GM04504 (cell line): ENCODE data around the gene ZNF281.
A peak's percentile ranks its signal among the peaks of the same experiment; 100 is the strongest.

Experiments used
- DNase-seq: peaks from one replicate; pipeline ENCODE4 v3.0.0-alpha.2; 2012; ENCODE audit warnings: low read depth

ZNF281 gene

GRCh38 chr1:200386416-200386815 is 23.4 kb downstream of the ZNF281 start:
- DNase-seq = no peak

- no peak for DNase-seq
These were observed 24.9 kb downstream of the ZNF281 start for GRCh38 chr1:200384818-200385390.

GRCh38 chr1:200381256-200381984 is 28.4 kb downstream of the ZNF281 start:
- no peak for DNase-seq

GRCh38 chr1:200380589-200381021 is 29.2 kb downstream of the ZNF281 start:
- DNase-seq = no peak

- DNase-seq = no peak
These were observed 29.8 kb downstream of the ZNF281 start for GRCh38 chr1:200379940-200380588.

- DNase-seq = peak; percentile 95
These were observed 30.4 kb downstream of the ZNF281 start for GRCh38 chr1:200379432-200379757.

GRCh38 chr1:200378096-200378495 is 31.7 kb downstream of the ZNF281 start:
- DNase-seq = no peak

GRCh38 chr1:200376528-200376927 is 33.3 kb downstream of the ZNF281 start:
- DNase-seq = no peak

- DNase-seq = no peak
These were observed 35.1 kb downstream of the ZNF281 start for GRCh38 chr1:200374569-200375295.

- no peak for DNase-seq
These were observed 36.0 kb downstream of the ZNF281 start for GRCh38 chr1:200373811-200374231.

- DNase-seq = no peak
These were observed 37.0 kb downstream of the ZNF281 start for GRCh38 chr1:200372885-200373181.

- DNase-seq = peak; percentile 37
These were observed 37.5 kb downstream of the ZNF281 start for GRCh38 chr1:200372095-200372884.

GRCh38 chr1:200369706-200370105 is 40.1 kb downstream of the ZNF281 start:
- no peak for DNase-seq

GRCh38 chr1:200369131-200369530 is 40.7 kb downstream of the ZNF281 start:
- no peak for DNase-seq

- no peak for DNase-seq
These were observed 41.3 kb downstream of the ZNF281 start for GRCh38 chr1:200368556-200368955.

- peak; percentile 49 for DNase-seq
These were observed 41.8 kb downstream of the ZNF281 start for GRCh38 chr1:200367841-200368534.

GRCh38 chr1:200366577-200367253 is 43.1 kb downstream of the ZNF281 start:
- no peak for DNase-seq

GRCh38 chr1:200365897-200366426 is 43.9 kb downstream of the ZNF281 start:
- DNase-seq = no peak

- peak; percentile 74 for DNase-seq
These were observed 45.0 kb downstream of the ZNF281 start for GRCh38 chr1:200364831-200365230.

- DNase-seq = no peak
These were observed 45.6 kb downstream of the ZNF281 start for GRCh38 chr1:200364091-200364759.
